Stimulated activated naive CD8-positive, alpha-beta T cell treated with anti-CD3 and anti-CD28 coated beads, Interleukin-15, Interleukin-2, amounts not matched to agents 100 U/mL and 50 U/mL, for 24 hours (primary cell): ENCODE data around the gene PGBD1.

Experiments
- ATAC-seq: fragments of 150-1000 bp; cut with Tn5 transposase; one replicate; pipeline ENCODE4 v1.10.0; 2021
- DNase-seq: peaks from one replicate; pipeline ENCODE4 v3.0.0; 2021

Gene PGBD1

GRCh38 chr6:28335564-28336283 is 54.4 kb downstream of the PGBD1 start, which contains the start of gene ZSCAN31:
ZSCAN31 (minus strand) TSS chr6:28336148; CDS start chr6:28329683, 6,465 bp downstream.
- peak; percentile 78 for DNase-seq
- ATAC-seq: peak; percentile 91

GRCh38 chr6:28336284-28337120 is 55.1 kb downstream of the PGBD1 start:
- DNase-seq (peak; percentile 32), ATAC-seq (peak; percentile 32)

GRCh38 chr6:28337121-28337520 is 55.7 kb downstream of the PGBD1 start:
- DNase-seq (no peak), ATAC-seq (no peak)

- no peak for ATAC-seq
- DNase-seq: no peak
These were observed 59.1 kb downstream of the PGBD1 start for GRCh38 chr6:28340310-28341095.

- no peak for DNase-seq
- ATAC-seq: no peak
These were observed 62.7 kb downstream of the PGBD1 start for GRCh38 chr6:28343898-28344677.

- ATAC-seq: no peak
- no peak for DNase-seq
These were observed 63.8 kb downstream of the PGBD1 start for GRCh38 chr6:28345201-28345600.

- DNase-seq: no peak
- no peak for ATAC-seq
These were observed 65.7 kb downstream of the PGBD1 start for GRCh38 chr6:28347119-28347518.

GRCh38 chr6:28349344-28349891 is 68.0 kb downstream of the PGBD1 start:
- ATAC-seq (no peak), DNase-seq (no peak)

GRCh38 chr6:28349892-28350737 is 68.7 kb downstream of the PGBD1 start, which contains the start of gene ZKSCAN3:
ZKSCAN3 (plus strand) TSS chr6:28349947; CDS start chr6:28359587, 9,640 bp downstream.
- DNase-seq: peak; percentile 87
- peak; percentile 99 for ATAC-seq

GRCh38 chr6:28351087-28351486 is 69.7 kb downstream of the PGBD1 start:
- DNase-seq (no peak), ATAC-seq (no peak)

- ATAC-seq: no peak
- DNase-seq: no peak
These were observed 70.1 kb downstream of the PGBD1 start for GRCh38 chr6:28351493-28351925.
